ENCODE data around the gene ANKRD33B. TPM values are rescaled to one million over a fixed set of nuclear protein-coding genes. Genes with fewer than 3 reads are reported as not detected.

ANKRD33B gene
- total and polyA plus RNA-seq, 2 of the 8 experiments (the other 6 are each of a cell fraction or from before 2014, with no cell fraction given) = 6.9 to 20.6 TPM

DNA sequence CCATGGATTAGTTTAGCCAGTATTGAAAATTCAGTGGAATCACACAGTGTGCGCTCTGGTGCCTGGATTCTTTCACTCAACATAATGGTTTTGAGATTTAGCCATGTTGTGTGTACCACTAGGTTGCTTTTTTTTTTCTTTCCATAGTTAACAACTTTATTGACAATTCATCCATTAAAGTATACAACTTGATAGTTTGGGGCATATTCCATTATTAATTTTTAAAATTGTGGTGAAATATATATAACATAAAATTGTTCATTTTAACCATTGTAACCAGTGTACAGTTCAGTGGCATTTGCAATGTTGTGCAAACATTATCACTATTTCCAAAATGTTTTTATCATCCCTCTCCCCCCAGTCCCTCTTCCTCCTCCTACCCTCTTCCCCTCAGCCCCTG is 35.2 kb downstream of the ANKRD33B start:
- ChIA-PET POLR2A (ENCODE audit: partially characterized antibody) (no interaction called here), CTCF (ENCODE audit: partially characterized antibody) (no interaction called here)
- Histone ChIP-seq H2AFZ (ENCODE audit: low read length) (no peak overlapping the region), H2BK12ac (ENCODE audit: low read depth, low read length) (no peak overlapping the region), H3K9me3 (ENCODE audit: insufficient read depth in 2 of 2, low read depth in 1 of 2, low read length in 1 of 2) (no peaks in the 10 kb centered on the region), H2BK15ac (ENCODE audit: low read length) (no peak overlapping the region), H3K79me1 (ENCODE audit: low read depth, low read length) (no peaks in the 10 kb centered on the region), H3K27me3 (replicated peaks in 1 of 4; ENCODE audit: control insufficient read depth in 3 of 4, extremely low read depth in 1 of 4, insufficient read depth in 3 of 4, low read length in 3 of 4) (no peaks in the 10 kb centered on the region), H3K79me2 (ENCODE audit: control insufficient read depth in 1 of 2, insufficient read depth in 2 of 2, low read length in 2 of 2) (no peaks in the 10 kb centered on the region), H3K9ac (replicated peaks in 1 of 4; ENCODE audit: extremely low read depth in 1 of 4, low read depth in 3 of 4, low read length in 3 of 4) (no peak overlapping the region), H2AK5ac (ENCODE audit: low read depth, low read length) (no peak overlapping the region), H3K18ac (ENCODE audit: extremely low read depth, low read length) (no peak overlapping the region), H2BK5ac (ENCODE audit: low read depth, low read length) (no peak overlapping the region), H3K4me2 (ENCODE audit: insufficient read depth in 1 of 2, low read depth in 2 of 2, low read length in 2 of 2) (no peak overlapping the region), H4K8ac (ENCODE audit: extremely low read depth, insufficient read depth, low read length) (no peak overlapping the region), H3K14ac (ENCODE audit: insufficient read length) (no peak overlapping the region), H4K91ac (replicated peaks; ENCODE audit: insufficient read length, low read length) (no peak overlapping the region), H3K4ac (replicated peaks; ENCODE audit: insufficient read length, low read depth, low read length) (no peak overlapping the region), H3K4me3 (ENCODE audit: extremely low read depth in 1 of 4, insufficient read depth in 2 of 4, low read depth in 3 of 4, low read length in 4 of 4) (no peak overlapping the region), H3K27ac (ENCODE audit: low read depth, low read length) (no peak overlapping the region), H2BK120ac (replicated peaks; ENCODE audit: low read depth, low read length) (no peak overlapping the region), H3K4me1 (replicated peaks in 1 of 4; ENCODE audit: control insufficient read depth in 3 of 4, insufficient read depth in 4 of 4, low read length in 3 of 4) (peaks cover 0 to 6% (median 0%) of the 10 kb centered on the region in 4 experiments; a peak in 2 of 7 replicates), H2BK20ac (ENCODE audit: low read length) (no peak overlapping the region), H4K5ac (ENCODE audit: insufficient read length, low read depth, low read length) (no peak overlapping the region), H4K20me1 (replicated peaks in 1 of 2; ENCODE audit: control insufficient read depth in 1 of 2, insufficient read depth in 2 of 2, low read length in 2 of 2) (no peaks in the 10 kb centered on the region), H3K36me3 (ENCODE audit: control insufficient read depth in 2 of 4, insufficient read depth in 4 of 4, low read length in 3 of 4) (no peaks in the 10 kb centered on the region), H3K23me2 (ENCODE audit: low read depth, low read length) (no peaks in the 10 kb centered on the region), H3K56ac (replicated peaks; ENCODE audit: insufficient read length, low read depth, low read length) (no peak overlapping the region), H3K23ac (ENCODE audit: insufficient read length) (no peak overlapping the region)
- TF ChIP-seq HDAC6 (IDR thresholded peaks at IDR 0.05; ENCODE audit: low read depth, low read length) (no peak), TCF12 (IDR thresholded peaks at IDR 0.05; ENCODE audit: low read depth, low read length) (no peak), RAD21 (IDR thresholded peaks at IDR 0.05 in 1 of 2, conservative IDR thresholded peaks at IDR 0.05 in 1 of 2; ENCODE audit: low read depth in 2 of 2, low read length in 2 of 2) (no peak), TEAD4 (IDR thresholded peaks at IDR 0.05; ENCODE audit: low read depth, low read length) (no peak)
- no peak for FAIRE-seq
- no peak for DNase-seq (ENCODE audit: low read depth in 1 of 2, low spot score in 2 of 2)
- 75% methylated on average over 1 of the region's 1 CpG; no CpG with 5 or more reads in 1 of the 2 experiments for WGBS, 2 experiments (ENCODE audit: extremely low coverage in 1 of 2, insufficient coverage in 1 of 2, insufficient read length in 1 of 2, insufficient replicate concordance in 2 of 2, low coverage in 1 of 2, low lambda C conversion rate in 2 of 2, missing lambda C conversion rate in 1 of 2)
